Prostate gland (tissue), 2 donors: Measurements from ENCODE around the gene RHOXF2B. TPM values are rescaled to one million over a fixed set of nuclear protein-coding genes. Genes with fewer than 3 reads are reported as not detected.
"Not testable (repeated sequence)": the region's sequence is repeated elsewhere in the genome, so short reads cannot be mapped to it uniquely, and the experiment has no call there.

Experiments
- DNase-seq: peaks from one replicate; pipeline ENCODE4 v3.0.0-alpha.2; 2019; ENCODE audit warnings: low spot score
- H3K27ac ChIP-seq, 2 donors: fragments of 200-600 bp; sonication (generic); 2 replicates each; pipeline ENCODE4 v1.5.1; 2017 to 2019
- H3K27me3 ChIP-seq: fragments of 200-600 bp; sonication (generic); replicated peaks from 2 replicates; pipeline ENCODE4 v1.5.1; 2019; ENCODE audit not compliant: insufficient read depth
- H3K36me3 ChIP-seq, 2 donors: fragments of 200-600 bp; sonication (generic); 1 replicate in 1 of 2; 2 replicates in 1 of 2; pipeline versions ENCODE4 v1.5.1 to v1.8.1; 2017 to 2019
- H3K4me1 ChIP-seq: fragments of 200-600 bp; sonication (generic); replicated peaks from 2 replicates; pipeline ENCODE4 v1.5.1; 2019
- H3K4me3 ChIP-seq, 2 donors: fragments of 200-600 bp; sonication (generic); 2 replicates each; pipeline ENCODE4 v1.5.1; 2017 to 2019
- H3K9me3 ChIP-seq: fragments of 200-600 bp; sonication (generic); 2 replicates; pipeline ENCODE4 v1.5.1; 2017
- POLR2A ChIP-seq: fragments of 450-650 bp; IDR thresholded peaks from one replicate; pipeline ENCODE4 v1.6.1; 2016; ENCODE audit warnings: antibody characterized with exemption, mild to moderate bottlenecking
- POLR2AphosphoS5 ChIP-seq: sonication (generic); formaldehyde crosslinking; IDR thresholded peaks from one replicate; pipeline ENCODE4 v1.6.1; 2017; ENCODE audit warnings: antibody characterized with exemption
- WGBS: methylation state at CpG from one replicate; pipeline ENCODE4 v1.1.5; 2018; 5-methylcytosine and 5-hydroxymethylcytosine counted together
- intact Hi-C: fragments of 100-400 bp; cut with DNase I; formaldehyde crosslinking; loops from one replicate; pipeline ENCODE4 v1.14.2; 2022
- total RNA-seq, 2 donors: library from RNA; depleted of rRNA; stranded (reverse); fragments of >200 nt; gene quantifications; one replicate each; pipeline ENCODE4 v1.1.0, GENCODE V29; 2016
- TF ChIP-seq, protein P1 (sequence below), 4 experiments: fragments of 200-600 bp in 2 of 4; fragments of 450-650 bp in 2 of 4; sonication (generic) in 2 of 4; IDR thresholded peaks; 1 replicate in 3 of 4; 2 replicates in 1 of 4; pipeline ENCODE4 v1.5.1; 2016 to 2019; ENCODE audit warnings: antibody characterized with exemption in 4 of 4, mild to moderate bottlenecking in 2 of 4, moderate library complexity in 2 of 4

The RHOXF2B gene
- total RNA-seq, 2 donors from 2014 or later, result 0.97 TPM; not detected in 1

- H3K27ac ChIP-seq, H3K4me3 ChIP-seq, DNase-seq, H3K4me1 ChIP-seq, H3K9me3 ChIP-seq, intact Hi-C loops, H3K27me3 ChIP-seq, H3K36me3 ChIP-seq: not testable (repeated sequence)
- no CpG with 5 or more reads among the region's 6 CpGs for WGBS
Observed at GRCh38 chrX:120040176-120040575, 37.3 kb downstream of the RHOXF2B start.

GRCh38 chrX:120039087-120039733, 38.3 kb downstream of the RHOXF2B start:
- WGBS, result no CpG with 5 or more reads among the region's 8 CpGs
- H3K4me1 ChIP-seq, intact Hi-C loops, H3K9me3 ChIP-seq, H3K27ac ChIP-seq, H3K27me3 ChIP-seq, H3K36me3 ChIP-seq, H3K4me3 ChIP-seq, DNase-seq: not testable (repeated sequence)

- DNase-seq, result no peak
- H3K4me1 ChIP-seq, result no peaks in the 10 kb centered on the region
- H3K4me3 ChIP-seq, result no peak overlapping the region
- no peaks in the 10 kb centered on the region for H3K36me3 ChIP-seq
- intact Hi-C loops, result no loop called here
- H3K27ac ChIP-seq, result no peak overlapping the region
- no peaks in the 10 kb centered on the region for H3K9me3 ChIP-seq
- no peaks in the 10 kb centered on the region for H3K27me3 ChIP-seq
- 86% methylated on average over 1 of the region's 1 CpG for WGBS
- TF ChIP-seq, protein P1, sequence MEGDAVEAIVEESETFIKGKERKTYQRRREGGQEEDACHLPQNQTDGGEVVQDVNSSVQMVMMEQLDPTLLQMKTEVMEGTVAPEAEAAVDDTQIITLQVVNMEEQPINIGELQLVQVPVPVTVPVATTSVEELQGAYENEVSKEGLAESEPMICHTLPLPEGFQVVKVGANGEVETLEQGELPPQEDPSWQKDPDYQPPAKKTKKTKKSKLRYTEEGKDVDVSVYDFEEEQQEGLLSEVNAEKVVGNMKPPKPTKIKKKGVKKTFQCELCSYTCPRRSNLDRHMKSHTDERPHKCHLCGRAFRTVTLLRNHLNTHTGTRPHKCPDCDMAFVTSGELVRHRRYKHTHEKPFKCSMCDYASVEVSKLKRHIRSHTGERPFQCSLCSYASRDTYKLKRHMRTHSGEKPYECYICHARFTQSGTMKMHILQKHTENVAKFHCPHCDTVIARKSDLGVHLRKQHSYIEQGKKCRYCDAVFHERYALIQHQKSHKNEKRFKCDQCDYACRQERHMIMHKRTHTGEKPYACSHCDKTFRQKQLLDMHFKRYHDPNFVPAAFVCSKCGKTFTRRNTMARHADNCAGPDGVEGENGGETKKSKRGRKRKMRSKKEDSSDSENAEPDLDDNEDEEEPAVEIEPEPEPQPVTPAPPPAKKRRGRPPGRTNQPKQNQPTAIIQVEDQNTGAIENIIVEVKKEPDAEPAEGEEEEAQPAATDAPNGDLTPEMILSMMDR (IDR thresholded peaks at IDR 0.05), result no peak
- TF ChIP-seq POLR2AphosphoS5, result no peak
- TF ChIP-seq POLR2A, result no peak
Observed at GRCh38 chrX:120036704-120037103, 40.8 kb downstream of the RHOXF2B start.

GRCh38 chrX:120035522-120036309, 41.8 kb downstream of the RHOXF2B start:
- H3K4me1 ChIP-seq, intact Hi-C loops, H3K9me3 ChIP-seq, H3K4me3 ChIP-seq, H3K36me3 ChIP-seq, DNase-seq, H3K27ac ChIP-seq, H3K27me3 ChIP-seq: not testable (repeated sequence)
- WGBS, result 65% methylated on average over 9 of the region's 9 CpGs

DNA sequence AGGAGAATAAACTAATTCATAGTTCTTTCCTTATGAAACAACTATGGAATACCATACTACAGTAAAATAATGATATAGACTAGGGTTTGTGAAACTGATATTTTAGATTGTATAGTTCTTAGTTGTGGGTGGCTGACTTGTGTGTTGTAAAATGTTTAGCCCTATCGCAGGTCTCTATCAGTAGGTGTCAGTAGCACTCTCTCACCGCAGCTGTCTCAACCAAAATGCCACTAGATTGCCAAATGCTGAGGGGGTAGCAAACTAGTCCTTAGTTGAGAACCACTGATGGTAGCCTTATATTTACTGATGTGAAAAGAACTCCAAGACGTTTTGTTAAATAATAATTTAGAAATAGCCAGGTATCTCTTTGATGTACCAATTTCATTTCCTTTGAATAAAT, 48.1 kb downstream of the RHOXF2B start:
- H3K36me3 ChIP-seq, result no peaks in the 10 kb centered on the region
- H3K4me1 ChIP-seq, result no peaks in the 10 kb centered on the region
- intact Hi-C loops, result no loop called here
- no peak overlapping the region for H3K27ac ChIP-seq
- DNase-seq, result no peak
- 18% methylated on average over 3 of the region's 3 CpGs for WGBS
- no peak overlapping the region for H3K4me3 ChIP-seq
- H3K27me3 ChIP-seq, result no peaks in the 10 kb centered on the region
- TF ChIP-seq, protein P1 (IDR thresholded peaks at IDR 0.05), result no peak
- TF ChIP-seq POLR2AphosphoS5, result no peak
- no peak for TF ChIP-seq POLR2A
- no peaks in the 10 kb centered on the region for H3K9me3 ChIP-seq

DNA sequence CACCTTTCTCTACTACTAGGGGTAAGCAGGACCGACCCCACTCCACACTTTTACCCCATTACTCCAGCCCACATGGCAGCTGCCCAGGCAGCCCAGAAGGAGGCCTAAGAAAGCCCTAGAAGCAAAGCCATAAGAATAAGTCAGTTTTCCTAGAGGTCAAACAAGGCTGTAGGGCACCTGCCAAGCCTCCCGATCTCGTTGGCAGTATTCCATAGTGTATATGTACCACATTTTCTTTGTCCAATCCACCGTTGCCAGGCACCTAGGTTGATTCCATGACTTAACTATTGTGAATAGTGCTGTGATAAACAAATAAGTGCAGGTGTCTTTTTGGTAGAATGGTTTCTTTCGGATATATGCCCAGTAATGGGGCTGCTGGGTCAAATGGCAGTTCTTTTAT, 54.2 kb downstream of the RHOXF2B start:
- Histone ChIP-seq H3K36me3 (no peaks in the 10 kb centered on the region), H3K9me3 (no peaks in the 10 kb centered on the region), H3K27ac (no peak overlapping the region), H3K27me3 (no peaks in the 10 kb centered on the region), H3K4me1 (no peaks in the 10 kb centered on the region), H3K4me3 (no peak overlapping the region)
- WGBS, result 72% methylated on average over 5 of the region's 5 CpGs
- TF ChIP-seq, protein P1 (IDR thresholded peaks at IDR 0.05), result no peak
- TF ChIP-seq POLR2A (no peak), POLR2AphosphoS5 (no peak)
- DNase-seq, result no peak
- intact Hi-C loops, result no loop called here
